GM12873 (cell line): ENCODE measurements around the gene LMNA.

ENCODE experiments used
- CTCF ChIP-seq: IDR thresholded peaks from 2 replicates; pipeline ENCODE4 v1.5.1; 2012; ENCODE audit warnings: low read depth, mild to moderate bottlenecking, moderate library complexity, low read length, control low read depth; ENCODE audit not compliant: insufficient read depth; ENCODE audit errors: missing control alignments

The LMNA gene

DNA sequence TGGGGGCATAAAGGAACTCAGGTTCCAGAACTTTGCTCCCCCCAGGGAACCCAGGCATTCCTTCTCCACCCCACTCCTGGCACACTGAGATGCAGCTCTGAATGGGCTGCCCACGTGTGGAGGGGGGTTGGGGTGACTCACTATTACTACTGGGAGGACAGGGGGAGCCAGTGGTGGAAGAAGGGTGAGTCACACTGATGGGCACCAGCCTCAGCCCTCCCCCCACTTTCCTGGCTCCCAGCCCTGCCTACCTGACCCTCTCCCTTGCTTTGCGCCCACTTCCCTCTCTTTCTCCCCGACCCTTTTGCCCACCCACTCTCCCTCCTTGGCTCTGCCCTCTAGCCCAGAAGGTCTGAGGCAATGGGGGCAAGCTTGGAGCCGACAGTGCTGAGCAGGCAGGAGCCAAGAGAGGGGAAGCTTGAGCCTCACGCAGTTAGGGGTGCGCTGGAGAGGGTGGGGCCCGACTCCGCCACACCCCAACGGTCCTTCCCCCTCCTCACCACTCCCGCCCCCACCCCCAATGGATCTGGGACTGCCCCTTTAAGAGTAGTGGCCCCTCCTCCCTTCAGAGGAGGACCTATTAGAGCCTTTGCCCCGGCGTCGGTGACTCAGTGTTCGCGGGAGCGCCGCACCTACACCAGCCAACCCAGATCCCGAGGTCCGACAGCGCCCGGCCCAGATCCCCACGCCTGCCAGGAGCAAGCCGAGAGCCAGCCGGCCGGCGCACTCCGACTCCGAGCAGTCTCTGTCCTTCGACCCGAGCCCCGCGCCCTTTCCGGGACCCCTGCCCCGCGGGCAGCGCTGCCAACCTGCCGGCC is at the start of gene LMNA:
Gene LMNA, plus strand, starts transcription at position 611 of the 818 bp plus-strand sequence. CDS start 208 bp downstream, outside the sequence.
- TF ChIP-seq CTCF: no peak

- TF ChIP-seq CTCF: no peak
These were observed 49.3 kb upstream of the LMNA start for GRCh38 chr1:156065212-156065611.

- no peak for TF ChIP-seq CTCF
These were observed 48.6 kb upstream of the LMNA start for GRCh38 chr1:156065871-156066270.

DNA sequence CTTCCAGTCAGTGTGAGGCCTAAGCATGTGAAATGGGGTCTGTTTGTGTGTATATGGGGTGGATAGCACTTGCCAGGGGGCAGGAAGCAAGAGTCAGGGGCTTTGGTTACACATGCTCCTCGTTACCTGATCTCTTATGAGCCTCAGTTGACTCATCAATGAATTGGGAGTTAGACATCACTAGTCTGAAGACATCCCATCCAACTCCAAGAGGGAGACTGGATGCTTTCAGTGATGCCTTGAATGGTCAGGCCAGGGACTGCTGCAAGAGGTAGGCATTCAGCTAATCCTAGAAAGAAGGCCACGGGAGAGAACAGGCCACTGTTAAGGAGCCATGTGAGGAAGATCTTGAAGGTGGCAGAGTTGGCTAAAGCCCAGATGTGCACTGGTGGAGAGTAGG is 47.2 kb upstream of the LMNA start:
- no peak for TF ChIP-seq CTCF

GRCh38 chr1:156069490-156070455 is 44.7 kb upstream of the LMNA start:
- TF ChIP-seq CTCF: no peak

DNA sequence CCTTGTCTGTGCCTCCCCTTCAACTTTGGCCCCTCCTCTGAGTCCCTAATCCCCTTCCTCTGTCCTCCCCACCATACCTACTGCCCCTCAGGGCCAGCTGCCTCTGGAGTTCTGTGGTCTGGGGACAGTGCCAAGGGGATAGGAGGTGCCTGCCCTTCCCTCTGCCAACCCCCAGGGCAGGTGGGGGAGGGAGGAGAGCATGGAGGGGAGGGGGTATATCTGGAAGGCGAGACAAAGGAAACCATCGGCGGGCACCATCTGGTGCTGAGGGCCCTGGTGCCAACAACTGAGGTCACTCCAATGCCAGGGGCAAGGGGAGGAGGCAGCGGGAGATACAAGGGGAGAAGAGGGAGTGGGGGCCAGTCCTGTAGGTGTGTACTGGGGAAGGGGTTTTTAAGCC is 44.0 kb upstream of the LMNA start:
- TF ChIP-seq CTCF: no peak

GRCh38 chr1:156072251-156072650 is 42.3 kb upstream of the LMNA start:
- no peak for TF ChIP-seq CTCF
